GM18873 (cell line): ENCODE data around the gene MVB12B.
A peak's percentile ranks its signal among the peaks of the same experiment; 100 is the strongest.

Source experiments
- ATAC-seq: cut with Tn5 transposase; IDR thresholded peaks from one replicate; pipeline ENCODE4 v1.9.1; 2021; ENCODE audit warnings: mild to moderate bottlenecking, moderate library complexity, moderate number of reproducible peaks; ENCODE audit not compliant: unreplicated experiment, low FRiP score

Gene MVB12B

DNA sequence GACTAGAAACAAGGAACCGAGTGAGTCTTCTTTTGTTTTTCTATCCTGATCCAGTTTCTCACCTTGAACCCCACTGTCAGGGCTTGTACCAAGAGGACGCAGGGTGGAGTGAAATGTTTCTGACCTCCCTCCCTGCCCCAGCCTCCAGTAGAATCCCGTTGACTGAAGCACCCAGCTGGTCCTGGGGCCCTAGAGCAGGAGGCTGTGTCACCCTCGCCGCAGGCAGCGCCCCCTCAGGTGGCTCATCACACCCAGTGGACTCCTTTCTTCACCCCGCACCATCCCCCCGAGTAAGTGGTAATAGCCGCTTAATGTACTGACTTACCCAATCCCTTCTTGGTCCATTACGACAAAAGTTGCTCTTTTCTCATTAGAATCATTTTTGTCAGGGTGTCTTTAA is 53.8 kb downstream of the MVB12B start:
- ATAC-seq: no peak

DNA sequence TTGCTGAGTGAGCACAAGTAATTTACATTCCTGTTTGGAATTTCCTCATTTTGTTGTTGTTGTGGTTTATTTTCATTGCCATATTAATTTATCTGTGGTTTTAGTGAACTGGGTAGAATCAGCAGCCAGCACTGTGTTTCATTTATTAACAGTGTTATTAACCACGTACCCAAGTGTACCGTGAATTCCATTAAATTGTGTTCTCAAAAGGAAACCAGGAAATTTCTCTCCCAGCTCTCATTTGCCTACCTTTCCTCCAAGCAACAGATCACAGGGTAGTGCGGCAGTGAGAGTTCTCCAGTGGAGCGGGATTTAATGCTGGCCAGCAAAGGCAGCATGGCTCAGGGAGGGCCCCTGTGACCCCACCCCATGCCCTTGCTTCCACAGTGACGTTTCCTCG is 54.6 kb downstream of the MVB12B start:
- no peak for ATAC-seq

DNA sequence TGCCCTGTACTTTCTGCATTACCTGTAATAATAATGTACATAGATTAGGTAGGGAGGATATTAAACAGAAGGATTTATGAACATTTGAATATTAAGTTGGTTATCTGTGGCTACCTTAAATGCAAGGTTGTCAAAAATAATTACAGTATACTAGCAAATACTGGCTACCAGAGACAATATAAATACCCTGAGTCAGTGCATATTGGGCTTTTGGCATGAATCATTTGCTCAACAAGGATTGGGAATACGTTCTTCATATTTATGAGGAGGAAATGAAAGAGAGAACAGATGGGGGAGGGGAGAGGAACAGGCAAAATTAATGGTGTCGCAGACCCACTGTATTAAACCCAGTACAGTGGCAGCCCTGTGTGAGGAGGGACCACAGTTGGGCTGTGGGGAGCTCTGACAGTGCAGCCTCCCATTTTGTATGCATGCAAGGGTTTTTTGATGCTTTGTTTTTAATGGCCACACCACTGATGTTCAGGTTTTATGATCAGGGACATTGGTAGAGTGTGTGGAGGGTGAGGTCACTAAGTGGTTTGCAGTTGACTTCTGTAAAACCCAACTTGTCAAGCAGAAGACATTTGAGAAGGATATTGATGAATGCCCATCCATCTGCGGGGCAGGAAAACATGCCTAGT is 56.9 kb downstream of the MVB12B start:
- no peak for ATAC-seq

DNA sequence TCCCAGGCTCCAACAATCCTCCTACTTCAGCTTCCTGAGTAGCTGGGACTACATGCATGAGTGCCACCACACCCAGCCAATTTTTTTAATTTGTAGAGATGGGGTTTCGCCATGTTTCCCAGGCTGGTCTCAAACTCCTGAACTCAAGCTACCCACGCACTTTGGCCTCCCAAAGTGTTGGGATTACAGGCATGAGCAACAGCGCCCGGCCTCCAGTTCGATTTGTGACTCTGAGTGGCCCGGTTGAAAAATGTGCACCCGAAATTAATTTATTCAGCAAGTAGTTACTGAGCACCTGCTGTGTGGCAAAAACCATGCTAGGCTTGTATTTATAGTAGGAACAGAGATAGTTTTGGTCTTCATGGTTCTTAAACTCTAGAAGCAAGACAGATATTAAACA is 58.3 kb downstream of the MVB12B start:
- ATAC-seq: no peak

- no peak for ATAC-seq
Observed at GRCh38 chr9:126386088-126386487, 59.5 kb downstream of the MVB12B start.

DNA sequence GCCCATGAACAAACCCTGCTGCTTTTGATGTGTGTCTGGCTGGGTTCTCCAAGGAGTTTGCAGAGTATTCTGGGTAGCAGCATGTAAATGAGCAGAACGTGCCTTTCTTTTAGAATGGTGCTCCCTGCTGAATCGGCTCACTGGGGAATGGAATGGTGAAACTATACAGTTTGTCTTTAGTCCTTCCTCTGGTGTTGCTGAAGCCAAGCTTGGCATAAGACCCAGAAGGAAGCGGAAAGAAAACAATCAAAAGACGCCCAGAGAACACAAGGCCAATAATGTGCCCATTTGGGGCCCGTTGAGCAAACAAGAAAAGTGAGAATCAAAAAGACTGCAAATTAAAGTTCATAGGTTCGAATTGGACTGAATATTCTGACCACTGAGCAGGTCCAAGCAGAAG is 60.1 kb downstream of the MVB12B start:
- ATAC-seq: no peak

DNA sequence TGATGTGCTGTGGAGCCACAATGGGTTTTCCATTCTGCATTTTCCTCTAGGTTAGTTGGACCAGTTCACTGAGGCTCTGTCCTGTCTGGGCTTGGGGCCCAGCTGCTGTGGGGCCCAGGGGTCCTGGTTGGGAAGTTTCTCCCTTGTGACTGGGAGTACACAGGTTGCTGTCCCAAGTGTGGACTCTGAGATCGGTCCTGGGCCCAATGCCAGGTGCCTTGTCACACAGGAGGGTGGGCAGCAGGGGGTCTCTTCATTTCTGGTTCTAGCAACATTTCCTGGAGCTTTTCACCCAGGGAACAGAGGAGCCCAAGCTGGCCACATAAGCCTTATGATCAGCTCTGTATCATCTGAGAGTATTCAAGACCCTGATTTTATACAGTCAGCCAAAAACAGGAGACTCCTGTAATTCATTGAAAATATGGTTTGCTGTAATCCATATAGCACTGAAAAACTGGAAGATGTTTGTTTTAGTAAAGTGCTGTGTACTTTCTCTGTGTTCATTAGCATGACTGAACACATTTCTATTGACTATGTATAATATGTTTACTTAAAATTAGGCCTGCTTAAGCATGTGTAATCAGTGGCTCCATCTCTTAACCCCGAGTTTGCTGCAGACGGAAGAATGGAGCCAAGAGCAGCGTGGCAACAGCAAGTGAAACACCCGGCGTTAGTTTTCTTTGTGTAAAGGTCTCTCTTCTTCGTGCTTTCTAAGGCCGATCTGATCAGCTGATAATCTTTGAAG is 62.5 kb downstream of the MVB12B start:
- ATAC-seq: no peak

- ATAC-seq: no peak
Observed at GRCh38 chr9:126389992-126390391, 63.4 kb downstream of the MVB12B start.

GRCh38 chr9:126390923-126391322 is 64.3 kb downstream of the MVB12B start:
- ATAC-seq: no peak

- ATAC-seq: no peak
Observed at GRCh38 chr9:126391713-126392661, 65.4 kb downstream of the MVB12B start.

GRCh38 chr9:126392662-126393371 is 66.2 kb downstream of the MVB12B start:
- ATAC-seq: no peak

DNA sequence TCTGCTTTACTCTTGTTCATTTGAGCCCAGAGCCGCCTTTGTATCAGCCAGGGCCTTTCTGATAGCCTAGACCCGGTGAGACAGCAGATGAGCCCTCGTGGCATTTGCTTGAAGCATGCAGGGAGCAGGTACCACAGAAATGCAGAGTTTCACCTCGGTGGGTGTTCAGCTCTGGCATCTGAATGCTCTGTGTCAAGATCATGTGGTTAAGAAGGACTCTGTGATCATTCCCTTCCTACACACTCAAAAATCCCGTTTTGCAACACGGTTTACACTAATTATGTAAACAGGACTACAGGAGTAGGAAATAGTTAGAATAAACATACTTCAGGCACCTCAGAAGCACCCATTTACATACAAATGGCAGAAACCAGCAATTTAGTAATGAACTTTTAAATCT is 67.2 kb downstream of the MVB12B start:
- no peak for ATAC-seq

GRCh38 chr9:126394802-126395201 is 68.2 kb downstream of the MVB12B start:
- ATAC-seq: no peak

DNA sequence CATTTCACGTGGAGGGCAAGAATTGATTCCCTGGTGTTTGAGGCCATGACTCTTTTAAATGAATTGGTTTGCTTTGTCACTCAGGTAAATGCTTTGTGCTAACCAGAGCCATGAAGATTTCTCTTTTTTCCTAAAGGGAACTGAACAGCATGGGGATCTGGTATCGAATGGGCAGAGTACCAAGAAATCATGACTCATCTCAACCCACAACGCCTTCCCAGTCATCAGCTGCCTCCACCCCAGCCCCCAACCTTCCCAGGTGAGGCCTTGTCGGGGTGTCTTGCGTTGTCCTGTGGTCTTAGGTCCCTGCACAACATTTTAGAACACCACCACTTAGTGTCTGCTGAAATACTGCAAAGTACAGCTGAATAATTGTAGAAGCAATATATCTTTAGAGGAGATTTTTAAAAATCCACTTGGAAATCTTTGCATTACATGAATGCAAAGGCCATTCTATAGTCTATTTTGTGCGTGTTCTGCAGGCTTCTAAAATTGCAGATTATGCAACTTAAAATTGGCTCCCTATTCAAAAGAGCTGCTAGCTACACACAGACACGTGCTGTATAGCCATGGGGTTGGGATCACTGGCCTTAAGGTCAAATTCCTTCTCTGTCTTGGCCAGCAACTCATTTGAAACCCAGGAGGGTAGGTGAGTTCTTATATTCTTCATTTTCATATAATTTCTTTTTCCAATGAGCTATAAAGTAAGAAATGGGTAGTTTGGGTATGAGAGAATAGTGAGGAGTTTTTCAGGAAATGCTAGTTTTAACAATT is 69.0 kb downstream of the MVB12B start:
- no peak for ATAC-seq

DNA sequence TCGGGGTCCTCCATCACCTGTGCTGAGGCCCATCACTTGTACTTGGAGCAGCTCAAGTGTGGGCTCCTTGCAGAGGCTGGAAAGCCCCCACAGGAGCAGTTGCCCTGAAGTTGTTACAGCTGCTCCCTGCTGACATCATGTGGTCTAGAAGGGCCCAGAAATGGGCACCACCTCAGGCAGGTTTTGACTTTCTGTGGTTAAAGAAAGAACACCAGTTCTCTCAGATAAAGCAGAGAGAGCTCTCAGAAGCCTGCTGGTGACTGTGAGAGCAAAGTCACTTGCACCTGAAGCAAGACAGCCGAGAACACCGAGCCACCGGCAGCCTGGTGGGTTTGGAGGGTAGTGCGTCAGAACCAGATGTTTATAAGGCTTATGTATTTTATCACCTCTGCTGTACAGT is 70.4 kb downstream of the MVB12B start:
- ATAC-seq: peak; percentile 91

- ATAC-seq: no peak
Observed at GRCh38 chr9:126398403-126399058, 71.9 kb downstream of the MVB12B start.

- no peak for ATAC-seq
Observed at GRCh38 chr9:126399251-126399650, 72.6 kb downstream of the MVB12B start.

- no peak for ATAC-seq
Observed at GRCh38 chr9:126399789-126400188, 73.2 kb downstream of the MVB12B start.

DNA sequence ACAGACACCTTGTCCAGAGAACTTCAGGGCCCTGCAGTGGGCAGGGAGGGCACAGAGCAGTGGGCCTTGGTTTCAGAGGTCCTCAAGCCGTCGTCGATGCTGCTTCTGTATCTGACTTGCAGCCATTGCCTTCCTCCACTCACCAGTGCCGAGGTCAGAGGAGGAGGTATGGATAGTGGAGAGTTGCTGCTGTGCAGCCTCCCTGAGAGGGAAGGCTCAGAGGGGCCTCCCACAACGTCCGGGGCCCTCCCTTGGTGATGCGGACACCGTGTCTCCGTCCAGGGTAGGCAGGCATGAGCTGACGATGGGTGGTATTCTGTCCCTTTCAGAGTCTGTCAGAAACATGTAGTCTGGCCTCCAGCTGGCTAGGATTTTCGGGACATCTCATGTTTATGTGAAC is 73.9 kb downstream of the MVB12B start:
- ATAC-seq: no peak
